ENCODE data around the gene CAMTA1.

DNA sequence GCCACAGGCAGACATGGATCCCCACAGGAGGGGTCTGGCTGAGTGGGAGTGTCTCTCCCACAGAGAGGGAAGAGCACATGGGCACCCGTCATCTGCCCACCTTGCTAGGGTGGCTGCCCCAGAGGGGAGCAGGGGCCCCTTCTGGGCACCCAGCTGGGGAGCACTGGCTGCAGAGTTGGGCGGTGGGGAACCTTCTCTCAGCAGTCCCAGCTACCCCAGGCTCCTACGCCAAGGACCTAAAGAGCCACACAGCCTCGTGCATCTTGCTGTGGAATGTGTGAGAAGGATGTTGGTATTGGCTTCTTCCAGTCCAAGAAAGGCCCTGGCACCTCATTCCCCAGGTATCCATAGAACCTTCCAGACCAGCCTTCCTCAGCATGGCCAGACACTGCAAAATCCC, 735.2 kb downstream of the CAMTA1 start:
- TF ChIP-seq, protein P1, sequence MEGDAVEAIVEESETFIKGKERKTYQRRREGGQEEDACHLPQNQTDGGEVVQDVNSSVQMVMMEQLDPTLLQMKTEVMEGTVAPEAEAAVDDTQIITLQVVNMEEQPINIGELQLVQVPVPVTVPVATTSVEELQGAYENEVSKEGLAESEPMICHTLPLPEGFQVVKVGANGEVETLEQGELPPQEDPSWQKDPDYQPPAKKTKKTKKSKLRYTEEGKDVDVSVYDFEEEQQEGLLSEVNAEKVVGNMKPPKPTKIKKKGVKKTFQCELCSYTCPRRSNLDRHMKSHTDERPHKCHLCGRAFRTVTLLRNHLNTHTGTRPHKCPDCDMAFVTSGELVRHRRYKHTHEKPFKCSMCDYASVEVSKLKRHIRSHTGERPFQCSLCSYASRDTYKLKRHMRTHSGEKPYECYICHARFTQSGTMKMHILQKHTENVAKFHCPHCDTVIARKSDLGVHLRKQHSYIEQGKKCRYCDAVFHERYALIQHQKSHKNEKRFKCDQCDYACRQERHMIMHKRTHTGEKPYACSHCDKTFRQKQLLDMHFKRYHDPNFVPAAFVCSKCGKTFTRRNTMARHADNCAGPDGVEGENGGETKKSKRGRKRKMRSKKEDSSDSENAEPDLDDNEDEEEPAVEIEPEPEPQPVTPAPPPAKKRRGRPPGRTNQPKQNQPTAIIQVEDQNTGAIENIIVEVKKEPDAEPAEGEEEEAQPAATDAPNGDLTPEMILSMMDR (IDR thresholded peaks at IDR 0.05): no peak
- TF ChIP-seq POLR2AphosphoS5 (IDR thresholded peaks at IDR 0.05): no peak

Measured in prostate gland (tissue), 2 donors.